ENCODE results near the gene IL1RAPL2. TPM values are rescaled to one million over a fixed set of nuclear protein-coding genes. Genes with fewer than 3 reads are reported as not detected.

Gene IL1RAPL2
- total and polyA plus RNA-seq, 2 of the 4 experiments (the other 2 are of a cell fraction), result 0.03 TPM; not detected in 1

- in situ Hi-C loops (cut with MboI; ENCODE audit: low sequenced_read_pairs), result no loop called here
- dilution Hi-C loops (cut with HindIII; ENCODE audit: low sequenced_read_pairs, unreplicated experiment), result no loop called here
- Histone ChIP-seq H3K18ac (ENCODE audit: low read depth, low read length) (no peak overlapping the region), H2BK120ac (ENCODE audit: low read depth, low read length) (no peak overlapping the region), H4K91ac (ENCODE audit: insufficient read depth, low read depth, low read length) (no peak overlapping the region), H3K27me3 (ENCODE audit: control insufficient read depth, insufficient read depth, low read length) (no peaks in the 10 kb centered on the region), H3K9me1 (ENCODE audit: insufficient read depth, low read length) (no peaks in the 10 kb centered on the region), H3K9me3 (ENCODE audit: control insufficient read depth, insufficient read depth, low read length) (no peaks in the 10 kb centered on the region), H3K14ac (replicated peaks; ENCODE audit: low read depth, low read length) (no peak overlapping the region), H2BK20ac (ENCODE audit: low read depth, low read length) (no peak overlapping the region), H3K56ac (ENCODE audit: extremely low read depth, insufficient read depth, low read length) (no peak overlapping the region), H2BK5ac (ENCODE audit: low read depth, low read length, poor library complexity, severe bottlenecking) (no peak overlapping the region), H3K36me3 (ENCODE audit: control insufficient read depth, insufficient read depth, low read length) (no peaks in the 10 kb centered on the region), H2AK5ac (ENCODE audit: low read depth, low read length) (no peak overlapping the region), H3K4me2 (ENCODE audit: low read depth, low read length) (no peak overlapping the region), H2BK15ac (ENCODE audit: low read depth, low read length) (no peak overlapping the region), H3K4me1 (ENCODE audit: control insufficient read depth, insufficient read depth, low read length) (no peaks in the 10 kb centered on the region), H3K9ac (ENCODE audit: low read depth, low read length) (no peak overlapping the region), H2AFZ (replicated peaks; ENCODE audit: low read length, poor library complexity) (no peak overlapping the region), H3K4me3 (ENCODE audit: insufficient read depth, low read depth, low read length) (no peak overlapping the region), H3K27ac (ENCODE audit: insufficient read depth, low read length) (no peak overlapping the region), H3K4ac (ENCODE audit: low read depth, low read length) (no peak overlapping the region), H3K79me1 (ENCODE audit: low read depth in 1 of 2, low read length in 2 of 2) (no peaks in the 10 kb centered on the region), H4K8ac (ENCODE audit: low read depth in 2 of 2, low read length in 2 of 2) (no peak overlapping the region), H3K23ac (ENCODE audit: low read depth, low read length) (no peak overlapping the region), H2AK9ac (replicated peaks; ENCODE audit: low read depth, low read length, poor library complexity) (no peak overlapping the region), H4K5ac (ENCODE audit: low read depth, low read length) (no peak overlapping the region), H4K20me1 (ENCODE audit: insufficient read depth, low read length) (no peaks in the 10 kb centered on the region)
- ChIA-PET CTCF (no interaction called here), POLR2A (ENCODE audit: unreplicated experiment) (no interaction called here)
- TF ChIP-seq USF2 (IDR thresholded peaks at IDR 0.05; ENCODE audit: low read depth, low read length), result no peak
- TF ChIP-seq BHLHE40 (IDR thresholded peaks at IDR 0.05; ENCODE audit: low read depth, low read length), result no peak
- TF ChIP-seq POLR2A (IDR thresholded peaks at IDR 0.05; ENCODE audit: low read depth, low read length), result no peak
- TF ChIP-seq CEBPB (IDR thresholded peaks at IDR 0.05; ENCODE audit: low read depth, low read length), result no peak
- ATAC-seq (ENCODE audit: low read depth) (no peak), DNase-seq (no peak)
- intact Hi-C loops (cut with micrococcal nuclease), result no loop called here
- no TSS peak for BruUV-seq (replicated peaks)
- WGBS, 2 experiments (ENCODE audit: extremely low coverage in 2 of 2, insufficient read length in 1 of 2), result no CpG with 5 or more reads among the region's 1 CpG
Measured at GRCh38 chrX:105526431-105526830, 960.4 kb downstream of the IL1RAPL2 start.
